ENCODE data around the gene ST6GALNAC5.

- TF ChIP-seq POLR2A (IDR thresholded peaks at IDR 0.05) = no peak
- no peak for TF ChIP-seq CTCF (IDR thresholded peaks at IDR 0.05)
These were observed 41.0 kb upstream of the ST6GALNAC5 start for GRCh38 chr1:76826072-76826845.

Measured in Peyer's patch (tissue), 4 donors.